GM12801 (cell line): ENCODE measurements around the gene CDH8.

Experiments used
- TF ChIP-seq, protein P1 (sequence below): IDR thresholded peaks from one replicate; pipeline ENCODE4 v1.5.1; 2011; ENCODE audit warnings: control low read depth; ENCODE audit not compliant: insufficient read length; ENCODE audit errors: extremely low read depth

CDH8 gene

DNA sequence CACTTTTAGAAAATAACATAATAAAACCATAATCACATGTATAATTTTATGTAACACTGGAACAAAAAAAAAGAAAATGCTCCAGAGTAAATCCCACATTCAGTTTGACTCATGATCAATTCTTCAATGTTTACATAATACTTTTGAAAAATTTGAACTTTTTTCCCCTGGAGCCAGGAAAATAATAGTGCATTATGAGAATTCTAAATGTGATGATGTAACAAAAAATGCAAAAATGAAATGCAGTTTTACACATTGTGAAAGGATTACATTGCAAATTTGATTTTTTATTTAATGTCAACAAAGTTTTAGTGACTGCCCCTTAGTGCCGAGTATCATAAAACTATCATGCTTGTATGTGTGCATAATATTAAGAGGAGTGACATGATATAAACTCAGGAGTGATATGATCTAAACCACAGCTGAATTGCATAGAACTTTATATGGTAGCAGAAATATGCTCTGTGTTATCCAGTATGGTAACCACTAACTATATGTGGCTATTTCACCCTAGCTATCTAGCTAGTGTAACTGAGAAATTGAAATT is 238.2 kb downstream of the CDH8 start:
- TF ChIP-seq, protein P1, sequence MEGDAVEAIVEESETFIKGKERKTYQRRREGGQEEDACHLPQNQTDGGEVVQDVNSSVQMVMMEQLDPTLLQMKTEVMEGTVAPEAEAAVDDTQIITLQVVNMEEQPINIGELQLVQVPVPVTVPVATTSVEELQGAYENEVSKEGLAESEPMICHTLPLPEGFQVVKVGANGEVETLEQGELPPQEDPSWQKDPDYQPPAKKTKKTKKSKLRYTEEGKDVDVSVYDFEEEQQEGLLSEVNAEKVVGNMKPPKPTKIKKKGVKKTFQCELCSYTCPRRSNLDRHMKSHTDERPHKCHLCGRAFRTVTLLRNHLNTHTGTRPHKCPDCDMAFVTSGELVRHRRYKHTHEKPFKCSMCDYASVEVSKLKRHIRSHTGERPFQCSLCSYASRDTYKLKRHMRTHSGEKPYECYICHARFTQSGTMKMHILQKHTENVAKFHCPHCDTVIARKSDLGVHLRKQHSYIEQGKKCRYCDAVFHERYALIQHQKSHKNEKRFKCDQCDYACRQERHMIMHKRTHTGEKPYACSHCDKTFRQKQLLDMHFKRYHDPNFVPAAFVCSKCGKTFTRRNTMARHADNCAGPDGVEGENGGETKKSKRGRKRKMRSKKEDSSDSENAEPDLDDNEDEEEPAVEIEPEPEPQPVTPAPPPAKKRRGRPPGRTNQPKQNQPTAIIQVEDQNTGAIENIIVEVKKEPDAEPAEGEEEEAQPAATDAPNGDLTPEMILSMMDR = no peak

DNA sequence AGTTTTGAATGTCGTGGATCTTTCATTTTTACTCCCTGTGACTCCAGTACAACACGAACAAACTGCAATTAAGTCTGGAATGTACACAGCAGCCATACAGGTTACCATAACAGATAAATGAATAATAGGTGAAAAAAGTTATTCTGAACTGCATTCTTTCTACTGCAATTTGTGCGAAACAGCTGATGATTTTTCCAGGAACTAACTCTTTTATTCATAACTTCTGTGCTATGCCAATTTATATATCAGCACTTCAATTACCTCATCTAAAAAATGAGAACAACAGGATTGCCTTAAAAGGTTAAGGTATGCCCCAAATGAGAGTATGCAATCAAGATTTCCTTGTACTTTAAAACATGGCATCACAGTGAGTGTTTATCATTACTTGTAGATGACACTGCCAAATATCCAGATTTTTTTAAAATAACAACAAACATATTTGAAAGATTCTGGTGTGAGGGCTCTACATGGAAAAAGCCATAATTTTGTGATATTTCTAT is 238.9 kb downstream of the CDH8 start:
- TF ChIP-seq, protein P1 = no peak

DNA sequence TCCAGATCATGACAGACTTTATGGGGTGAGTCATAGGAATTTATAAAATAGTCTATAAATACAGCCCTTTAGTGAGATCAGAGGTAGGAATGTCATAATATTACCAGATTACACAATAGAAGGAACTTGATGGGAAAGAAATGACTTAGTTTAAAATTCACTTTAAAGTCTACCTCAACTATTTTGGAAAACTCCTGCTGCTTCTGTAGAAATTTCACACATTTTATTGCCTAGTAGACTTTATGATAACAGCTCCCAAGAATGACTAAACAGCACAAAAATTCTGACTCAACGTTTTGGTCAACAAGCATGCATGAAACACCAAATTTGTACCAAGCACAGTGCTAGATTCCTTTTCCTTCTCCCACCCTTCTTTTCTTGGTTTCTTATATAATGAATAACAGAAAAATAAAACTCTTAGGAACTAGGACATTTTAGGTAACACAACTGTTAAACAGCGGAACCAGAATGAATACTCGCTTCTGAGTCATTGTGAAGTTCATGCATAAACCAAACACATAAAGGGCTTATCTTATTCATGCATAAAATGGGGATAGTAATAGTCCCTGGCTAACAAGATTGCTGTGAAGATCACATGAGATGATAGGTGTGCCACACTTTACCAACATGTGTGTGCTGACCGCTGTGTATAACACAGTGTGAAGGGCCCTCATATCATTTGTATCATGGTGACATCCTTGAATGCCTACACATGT is 243.9 kb downstream of the CDH8 start:
- TF ChIP-seq, protein P1 = no peak

DNA sequence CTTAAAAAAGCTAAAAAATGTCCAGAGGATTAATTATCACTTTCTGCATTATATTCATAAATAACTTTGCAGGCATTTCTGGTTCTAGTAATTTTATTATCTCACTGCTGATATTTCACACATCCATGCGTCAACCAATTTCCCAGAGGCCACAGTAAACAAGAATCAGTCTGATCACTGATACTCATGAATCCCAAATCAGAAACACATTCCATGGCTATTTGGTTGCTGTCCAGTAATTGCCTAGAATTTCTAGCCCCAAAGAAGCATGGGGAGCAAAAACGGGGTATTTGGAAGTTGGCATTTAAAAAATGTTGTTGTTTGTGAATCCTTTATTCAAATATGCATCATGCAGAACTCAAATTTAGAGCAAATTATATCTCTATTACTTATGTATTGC is 244.8 kb downstream of the CDH8 start:
- TF ChIP-seq, protein P1 = no peak

DNA sequence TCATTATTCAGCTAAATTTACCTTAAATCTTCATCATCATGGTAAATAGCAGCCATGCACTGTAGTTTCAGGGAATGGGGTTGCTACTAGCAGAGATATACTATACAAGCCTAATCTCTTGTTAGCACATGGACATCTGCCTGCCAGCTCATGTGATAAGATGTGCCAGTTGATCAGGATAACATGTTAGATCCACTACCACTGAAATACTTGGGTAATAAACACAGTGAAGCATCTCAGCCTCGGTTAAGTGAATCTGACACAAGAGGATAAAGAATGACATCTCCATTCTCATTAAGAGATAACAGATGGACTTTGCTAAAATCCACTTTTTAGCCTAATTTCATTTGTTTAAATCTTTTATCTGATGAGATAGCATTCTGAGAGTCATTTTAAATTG is 256.1 kb downstream of the CDH8 start:
- TF ChIP-seq, protein P1 = no peak

DNA sequence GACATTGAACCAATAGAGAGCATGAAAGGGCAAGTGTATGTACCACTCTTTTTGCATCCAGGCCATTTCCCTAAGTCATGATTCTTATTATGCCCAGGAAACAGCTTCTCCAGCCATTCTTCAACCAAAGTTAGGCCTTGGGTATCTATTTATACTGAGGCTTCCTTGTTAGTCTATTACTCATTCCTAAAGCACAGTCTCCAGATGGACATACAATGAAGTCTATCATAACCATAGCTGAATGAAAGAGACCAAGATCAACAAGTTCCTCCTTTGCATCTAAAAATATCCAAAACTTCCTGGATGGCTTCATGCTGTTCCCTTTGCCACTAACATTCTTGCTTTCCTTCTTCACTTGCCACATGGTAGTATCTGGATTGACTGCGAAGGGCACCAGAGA is 265.9 kb downstream of the CDH8 start:
- TF ChIP-seq, protein P1 = no peak

DNA sequence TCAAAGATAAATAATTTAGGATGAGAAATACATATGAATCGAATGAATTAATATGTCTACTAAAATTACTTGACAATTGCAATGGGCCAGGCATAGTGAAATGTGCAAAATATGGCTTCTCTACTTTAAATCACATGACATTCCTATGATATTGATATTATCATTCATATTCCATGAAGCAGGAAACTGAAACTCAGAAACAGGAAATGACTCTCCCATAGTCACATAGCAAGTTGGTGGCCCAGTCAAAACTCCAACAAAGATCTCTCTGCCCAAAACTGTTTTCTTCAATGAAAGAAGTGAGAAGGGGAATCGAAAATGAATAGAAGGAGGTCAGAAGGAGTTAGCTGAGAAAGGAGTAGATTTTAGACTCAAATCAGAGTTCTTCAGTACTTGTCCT is 272.2 kb downstream of the CDH8 start:
- TF ChIP-seq, protein P1 = no peak
